H9 (cell line): ENCODE results near the gene C4orf33. TPM values are rescaled to one million over a fixed set of nuclear protein-coding genes. Genes with fewer than 3 reads are reported as not detected.

Experiments
- DNase-seq: peaks from one replicate; pipeline ENCODE4 v3.0.0-alpha.2; 2017
- H2AFZ ChIP-seq: one replicate; pipeline ENCODE4 v1.6.1; 2013; ENCODE audit warnings: mild to moderate bottlenecking, low read length, control low read depth, moderate library complexity
- H2AK5ac ChIP-seq: 2 replicates; pipeline ENCODE4 v1.6.1; 2013; ENCODE audit warnings: low read length, control low read depth, mixed read lengths; ENCODE audit not compliant: insufficient read length
- H2BK120ac ChIP-seq: one replicate; pipeline ENCODE4 v1.6.1; 2013; ENCODE audit warnings: low read depth, mild to moderate bottlenecking, low read length, control low read depth, inconsistent platforms; ENCODE audit not compliant: poor library complexity, severe bottlenecking
- H2BK12ac ChIP-seq: 2 replicates; pipeline ENCODE4 v1.6.1; 2013; ENCODE audit warnings: low read length, control low read depth, mixed read lengths, low read depth; ENCODE audit not compliant: insufficient read length
- H2BK15ac ChIP-seq: 2 replicates; pipeline ENCODE4 v1.6.1; 2013; ENCODE audit warnings: low read depth, low read length, control low read depth
- H2BK20ac ChIP-seq: one replicate; pipeline ENCODE4 v1.6.1; 2013; ENCODE audit warnings: low read depth, mild to moderate bottlenecking, low read length, control low read depth, inconsistent platforms; ENCODE audit not compliant: poor library complexity, severe bottlenecking
- H2BK5ac ChIP-seq: 2 replicates; pipeline ENCODE4 v1.6.1; 2013; ENCODE audit warnings: low read length, control low read depth, mixed read lengths; ENCODE audit not compliant: insufficient read length
- H3K14ac ChIP-seq: 2 replicates; pipeline ENCODE4 v1.6.1; 2013; ENCODE audit warnings: low read length, control low read depth; ENCODE audit not compliant: insufficient read depth
- H3K18ac ChIP-seq: 2 replicates; pipeline ENCODE4 v1.6.1; 2013; ENCODE audit warnings: low read depth, mild to moderate bottlenecking, mixed read lengths, low read length, control low read depth; ENCODE audit not compliant: insufficient read length
- H3K23ac ChIP-seq: 2 replicates; pipeline ENCODE4 v1.6.1; 2013; ENCODE audit warnings: low read length, control low read depth, mixed read lengths, low read depth; ENCODE audit not compliant: insufficient read length
- H3K23me2 ChIP-seq: 2 replicates; pipeline ENCODE4 v1.6.1; 2013; ENCODE audit warnings: low read depth, mild to moderate bottlenecking, mixed read lengths, low read length, control low read depth; ENCODE audit not compliant: insufficient read length, poor library complexity, severe bottlenecking
- H3K27ac ChIP-seq: 2 replicates; pipeline ENCODE4 v1.5.1; 2013; ENCODE audit warnings: low read length, control low read depth, mixed read lengths, low read depth; ENCODE audit not compliant: insufficient read length
- H3K27me3 ChIP-seq: 2 replicates; pipeline ENCODE4 v1.6.1; 2013; ENCODE audit warnings: low read length, control low read depth, inconsistent platforms; ENCODE audit not compliant: insufficient read depth
- H3K4ac ChIP-seq: 2 replicates; pipeline ENCODE4 v1.6.1; 2013; ENCODE audit warnings: low read depth, mild to moderate bottlenecking, control low read depth, inconsistent platforms, low read length, moderate library complexity
- H3K4me1 ChIP-seq: 2 replicates; pipeline ENCODE4 v1.6.1; 2013; ENCODE audit warnings: low read length, control low read depth, inconsistent platforms; ENCODE audit not compliant: insufficient read depth
- H3K4me2 ChIP-seq: 2 replicates; pipeline ENCODE4 v1.6.1; 2013; ENCODE audit warnings: low read length, control low read depth, mixed read lengths; ENCODE audit not compliant: insufficient read length, insufficient read depth
- H3K56ac ChIP-seq: 2 replicates; pipeline ENCODE4 v1.6.1; 2013; ENCODE audit warnings: low read depth, mild to moderate bottlenecking, mixed read lengths, low read length, control low read depth; ENCODE audit not compliant: insufficient read length
- H3K79me1 ChIP-seq: 2 replicates; pipeline ENCODE4 v1.6.1; 2013; ENCODE audit warnings: low read depth, mild to moderate bottlenecking, moderate library complexity, low read length, control low read depth, inconsistent platforms; ENCODE audit not compliant: insufficient read depth, poor library complexity, severe bottlenecking
- H3K79me2 ChIP-seq: 2 replicates; pipeline ENCODE4 v1.6.1; 2013; ENCODE audit warnings: low read length, control low read depth, inconsistent platforms; ENCODE audit not compliant: insufficient read depth
- H3K9ac ChIP-seq: 2 replicates; pipeline ENCODE4 v1.6.1; 2013; ENCODE audit warnings: low read length, control low read depth, mixed read lengths; ENCODE audit not compliant: insufficient read length; ENCODE audit errors: extremely low read depth
- H3K9me3 ChIP-seq: one replicate; pipeline ENCODE4 v1.6.1; 2013; ENCODE audit warnings: low read depth, low read length, inconsistent platforms; ENCODE audit not compliant: control insufficient read depth
- H3T11ph ChIP-seq: one replicate; pipeline ENCODE4 v1.6.1; 2013; ENCODE audit warnings: mild to moderate bottlenecking, low read length, control low read depth, inconsistent platforms
- H4K20me1 ChIP-seq: one replicate; pipeline ENCODE4 v1.6.1; 2013; ENCODE audit not compliant: control insufficient read depth, insufficient read length, insufficient read depth
- H4K5ac ChIP-seq: 2 replicates; pipeline ENCODE4 v1.6.1; 2013; ENCODE audit warnings: low read depth, mild to moderate bottlenecking, mixed read lengths, low read length, control low read depth; ENCODE audit not compliant: insufficient read length
- H4K8ac ChIP-seq: replicated peaks from 2 replicates; pipeline ENCODE4 v1.6.1; 2013; ENCODE audit warnings: low read length, control low read depth, mixed read lengths, low read depth; ENCODE audit not compliant: insufficient read length
- H4K91ac ChIP-seq: 2 replicates; pipeline ENCODE4 v1.6.1; 2013; ENCODE audit warnings: low read depth, mild to moderate bottlenecking, moderate library complexity, mixed read lengths, low read length, control low read depth; ENCODE audit not compliant: insufficient read length
- H3K27ac Mint-ChIP-seq, 3 experiments: 2 replicates in 2 of 3; 3 replicates in 1 of 3; pipeline ENCODE4 v1.8.0; 2020 to 2021; ENCODE audit warnings: mixed read lengths in 3 of 3, mild to moderate bottlenecking in 1 of 3, moderate library complexity in 1 of 3
- H3K27me3 Mint-ChIP-seq: 2 replicates; pipeline ENCODE4 v1.8.0; 2021; ENCODE audit warnings: low read depth, mild to moderate bottlenecking, moderate library complexity, mixed read lengths
- H3K36me3 Mint-ChIP-seq, 3 experiments: 2 replicates in 2 of 3; 3 replicates in 1 of 3; pipeline ENCODE4 v1.8.0; 2020 to 2021; ENCODE audit warnings: low read depth in 3 of 3, mixed read lengths in 3 of 3; ENCODE audit not compliant: insufficient read depth in 1 of 3
- H3K4me1 Mint-ChIP-seq, 2 experiments: 2 replicates each; pipeline ENCODE4 v1.8.0; 2020; ENCODE audit warnings: mixed read lengths in 2 of 2
- H3K4me3 Mint-ChIP-seq, 2 experiments: 2 replicates in 1 of 2; 3 replicates in 1 of 2; pipeline ENCODE4 v1.8.0; 2020 to 2021; ENCODE audit warnings: mild to moderate bottlenecking in 2 of 2, mixed read lengths in 2 of 2, moderate library complexity in 1 of 2
- H3K9me3 Mint-ChIP-seq, 2 experiments: 2 replicates in 1 of 2; 3 replicates in 1 of 2; pipeline ENCODE4 v1.8.0; 2020; ENCODE audit warnings: mild to moderate bottlenecking in 2 of 2, mixed read lengths in 2 of 2, moderate library complexity in 1 of 2
- CTCF ChIP-seq: fragments of 200-600 bp; sonication (generic); conservative IDR thresholded peaks from 3 replicates; pipeline ENCODE4 v1.8.0; 2021; ENCODE audit warnings: antibody characterized with exemption, mild to moderate bottlenecking
- WGBS: extraction: QIAGEN DNeasy Blood & Tissue Kit; methylation state at CpG from one replicate; pipeline ENCODE4 v1.1.7; 2013; ENCODE audit warnings: missing lambda C conversion rate, low lambda C conversion rate, mixed read lengths; ENCODE audit not compliant: insufficient read length; ENCODE audit errors: extremely low coverage; 5-methylcytosine and 5-hydroxymethylcytosine counted together
- total RNA-seq: library from RNA; stranded (reverse); gene quantifications from 2 replicates; pipeline ENCODE4 v1.2.1, GENCODE V29; 2021

C4orf33 gene
- total RNA-seq, 1 experiment from 2014 or later: 7.4 TPM

- Histone ChIP-seq H3T11ph (no peak overlapping the region), H2BK15ac (no peak overlapping the region), H2BK5ac (no peak overlapping the region), H3K79me1 (no peaks in the 10 kb centered on the region), H2BK12ac (no peak overlapping the region), H2BK120ac (no peak overlapping the region), H3K23me2 (no peaks in the 10 kb centered on the region), H3K23ac (no peak overlapping the region), H3K27ac (no peak overlapping the region), H4K20me1 (no peaks in the 10 kb centered on the region), H3K79me2 (no peaks in the 10 kb centered on the region), H3K4ac (no peak overlapping the region), H2BK20ac (no peak overlapping the region), H4K5ac (no peak overlapping the region), H3K27me3 (no peaks in the 10 kb centered on the region), H3K9ac (no peak overlapping the region), H3K56ac (no peak overlapping the region), H3K18ac (no peak overlapping the region), H3K4me1 (no peaks in the 10 kb centered on the region), H2AFZ (no peak overlapping the region), H3K14ac (no peak overlapping the region), H4K8ac (no peak overlapping the region), H3K9me3 (no peaks in the 10 kb centered on the region), H3K4me2 (no peak overlapping the region), H4K91ac (no peak overlapping the region), H2AK5ac (no peak overlapping the region)
- Mint-ChIP-seq H3K36me3 (no peaks in the 10 kb centered on the region), H3K27me3 (no peaks in the 10 kb centered on the region), H3K4me1 (peaks cover 0 to 4% of the 10 kb centered on the region in 2 experiments; a peak in 1 of 4 replicates), H3K4me3 (no peak overlapping the region), H3K27ac (no peak overlapping the region), H3K9me3 (no peaks in the 10 kb centered on the region)
- no CpG with 5 or more reads among the region's 2 CpGs for WGBS
- no peak for TF ChIP-seq CTCF
- DNase-seq: no peak
Observed at GRCh38 chr4:129148892-129149291, 52.9 kb downstream of the C4orf33 start.
